A549 (cell line): ENCODE results near the gene HOGA1.

Source experiments
- POLR2A ChIP-seq: IDR thresholded peaks from 2 replicates; pipeline ENCODE4 v1.6.1; 2012; ENCODE audit warnings: mild to moderate bottlenecking, low read length
- RFX5 ChIP-seq: fragments of 450-650 bp; IDR thresholded peaks from 2 replicates; pipeline ENCODE4 v1.7.1; 2014; ENCODE audit warnings: antibody characterized with exemption, mild to moderate bottlenecking, moderate library complexity
- TF ChIP-seq, protein P1 (sequence below): fragments of >200 bp; sonication (Bioruptor Twin); formaldehyde crosslinking; IDR thresholded peaks from 3 replicates; pipeline ENCODE4 v1.5.1; 2016

DNA sequence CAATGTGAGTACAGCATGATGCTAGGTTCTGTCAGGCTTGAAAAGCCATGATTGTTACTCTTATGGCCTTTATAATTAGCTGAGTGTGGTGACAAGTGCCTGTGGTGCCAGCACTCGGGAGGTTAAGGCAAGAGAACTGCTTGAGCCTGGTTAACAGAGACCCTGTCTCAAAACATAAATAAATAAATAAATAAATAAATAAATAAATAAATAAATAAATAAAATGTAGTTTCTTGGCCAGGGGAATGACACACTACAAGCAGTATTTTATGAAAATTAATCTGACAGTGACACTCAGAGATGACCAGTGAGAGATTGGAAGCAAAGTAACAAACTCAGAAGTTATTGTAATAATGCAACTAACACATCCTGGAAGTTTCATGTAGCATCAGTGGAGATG is 51.4 kb downstream of the HOGA1 start:
- TF ChIP-seq, protein P1, sequence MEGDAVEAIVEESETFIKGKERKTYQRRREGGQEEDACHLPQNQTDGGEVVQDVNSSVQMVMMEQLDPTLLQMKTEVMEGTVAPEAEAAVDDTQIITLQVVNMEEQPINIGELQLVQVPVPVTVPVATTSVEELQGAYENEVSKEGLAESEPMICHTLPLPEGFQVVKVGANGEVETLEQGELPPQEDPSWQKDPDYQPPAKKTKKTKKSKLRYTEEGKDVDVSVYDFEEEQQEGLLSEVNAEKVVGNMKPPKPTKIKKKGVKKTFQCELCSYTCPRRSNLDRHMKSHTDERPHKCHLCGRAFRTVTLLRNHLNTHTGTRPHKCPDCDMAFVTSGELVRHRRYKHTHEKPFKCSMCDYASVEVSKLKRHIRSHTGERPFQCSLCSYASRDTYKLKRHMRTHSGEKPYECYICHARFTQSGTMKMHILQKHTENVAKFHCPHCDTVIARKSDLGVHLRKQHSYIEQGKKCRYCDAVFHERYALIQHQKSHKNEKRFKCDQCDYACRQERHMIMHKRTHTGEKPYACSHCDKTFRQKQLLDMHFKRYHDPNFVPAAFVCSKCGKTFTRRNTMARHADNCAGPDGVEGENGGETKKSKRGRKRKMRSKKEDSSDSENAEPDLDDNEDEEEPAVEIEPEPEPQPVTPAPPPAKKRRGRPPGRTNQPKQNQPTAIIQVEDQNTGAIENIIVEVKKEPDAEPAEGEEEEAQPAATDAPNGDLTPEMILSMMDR: no peak
- TF ChIP-seq RFX5: no peak
- TF ChIP-seq POLR2A: no peak
